Vagina (tissue), 2 donors: ENCODE measurements around the gene MICB. TPM values are rescaled to one million over a fixed set of nuclear protein-coding genes. Genes with fewer than 3 reads are reported as not detected.
A peak's percentile ranks its signal among the peaks of the same experiment; 100 is the strongest.

Experiments used
- DNase-seq, 2 donors: peaks; one replicate each; pipeline ENCODE4 v3.0.0-alpha.2; 2017; ENCODE audit errors: extremely low spot score in 2 of 2
- H3K27ac ChIP-seq: fragments of 200-600 bp; sonication (generic); one replicate; pipeline ENCODE4 v1.5.1; 2019
- H3K27me3 ChIP-seq: fragments of 200-600 bp; sonication (generic); one replicate; pipeline ENCODE4 v1.5.1; 2019
- H3K36me3 ChIP-seq, 2 donors: fragments of 200-600 bp; sonication (generic); one replicate each; pipeline ENCODE4 v1.5.1; 2017 to 2019
- H3K4me1 ChIP-seq: fragments of 200-600 bp; sonication (generic); one replicate; pipeline ENCODE4 v1.5.1; 2019
- H3K4me3 ChIP-seq, 2 donors: fragments of 200-600 bp; sonication (generic); 1 replicate in 1 of 2; 2 replicates in 1 of 2; pipeline ENCODE4 v1.5.1; 2016 to 2019
- H3K9me3 ChIP-seq: fragments of 200-600 bp; sonication (generic); one replicate; pipeline ENCODE4 v1.5.1; 2019
- POLR2A ChIP-seq, 2 donors: fragments of 450-650 bp; IDR thresholded peaks; one replicate each; pipeline ENCODE4 v1.6.1; 2017; ENCODE audit warnings: antibody characterized with exemption in 2 of 2, mild to moderate bottlenecking in 2 of 2, moderate library complexity in 2 of 2
- POLR2AphosphoS5 ChIP-seq, 2 donors: sonication (generic); formaldehyde crosslinking; IDR thresholded peaks; one replicate each; pipeline ENCODE4 v1.9.0; 2017; ENCODE audit warnings: antibody characterized with exemption in 2 of 2, mild to moderate bottlenecking in 2 of 2, low read depth in 1 of 2; ENCODE audit not compliant: insufficient read depth in 1 of 2
- intact Hi-C: fragments of 100-400 bp; cut with DNase I; formaldehyde crosslinking; loops from one replicate; pipeline ENCODE4 v1.15.1; 2023
- small RNA-seq: library from RNA; depleted of rRNA; stranded (forward); fragments of <200 nt; gene quantifications from one replicate; pipeline ENCODE3, GENCODE V24; 2016
- total RNA-seq: library from RNA; depleted of rRNA; stranded (reverse); fragments of >200 nt; gene quantifications from one replicate; pipeline ENCODE4 v1.2.3, GENCODE V29; 2016
- TF ChIP-seq, protein P1 (sequence below), 3 experiments: fragments of 450-650 bp in 2 of 3; fragments of 200-600 bp in 1 of 3; sonication (generic) in 1 of 3; IDR thresholded peaks; one replicate each; pipeline ENCODE4 v1.5.1; 2017 to 2019; ENCODE audit warnings: antibody characterized with exemption in 3 of 3, mild to moderate bottlenecking in 2 of 3, moderate library complexity in 2 of 3

MICB gene
- total RNA-seq, 1 donor from 2014 or later, result 3.2 TPM

DNA sequence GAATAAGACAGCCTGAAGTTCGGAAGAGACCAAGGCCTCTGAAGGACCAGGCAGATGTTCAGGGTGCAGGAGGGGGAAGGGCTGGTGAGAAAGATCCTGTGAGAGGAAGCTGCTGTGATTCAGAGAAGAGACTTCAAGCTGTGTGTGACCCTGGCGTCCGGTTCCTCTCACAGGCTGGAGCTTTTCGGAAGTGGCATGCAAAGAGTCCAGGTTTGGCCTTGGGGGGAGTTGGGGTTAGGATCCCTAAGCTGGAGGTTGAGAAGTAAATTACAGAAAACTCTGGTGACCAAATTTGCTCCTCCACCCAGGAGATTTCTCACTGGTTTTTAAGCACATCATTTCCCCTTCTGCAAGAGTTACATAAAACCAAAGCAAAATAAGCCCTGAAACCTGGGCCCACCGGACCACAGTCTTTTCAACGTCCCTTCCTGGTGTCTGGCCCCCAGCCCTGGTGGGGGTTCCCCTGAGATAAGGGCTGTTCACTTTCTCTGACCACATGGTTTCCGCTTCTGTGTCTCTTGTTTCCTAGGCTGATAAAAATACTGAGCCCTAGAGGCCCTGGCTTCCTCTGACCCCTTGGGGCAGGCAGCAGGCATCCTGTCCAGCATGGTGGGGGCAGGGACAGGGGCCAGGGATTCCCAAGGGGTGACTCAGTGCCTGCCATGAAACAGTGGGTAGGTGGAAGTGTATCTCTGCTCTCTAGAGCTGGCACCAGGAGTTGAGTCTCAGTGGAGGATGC lies 62.2 kb downstream of the MICB start:
- Histone ChIP-seq H3K27me3 (no peaks in the 10 kb centered on the region), H3K4me3 (no peak overlapping the region), H3K4me1 (peaks cover 23% of the 10 kb centered on the region), H3K36me3 (peaks cover 0 to 31% of the 10 kb centered on the region in 2 donors), H3K9me3 (no peaks in the 10 kb centered on the region), H3K27ac (peak overlapping the region; percentile 18)
- intact Hi-C loops, result no loop called here
- no peak for DNase-seq
- TF ChIP-seq, protein P1, sequence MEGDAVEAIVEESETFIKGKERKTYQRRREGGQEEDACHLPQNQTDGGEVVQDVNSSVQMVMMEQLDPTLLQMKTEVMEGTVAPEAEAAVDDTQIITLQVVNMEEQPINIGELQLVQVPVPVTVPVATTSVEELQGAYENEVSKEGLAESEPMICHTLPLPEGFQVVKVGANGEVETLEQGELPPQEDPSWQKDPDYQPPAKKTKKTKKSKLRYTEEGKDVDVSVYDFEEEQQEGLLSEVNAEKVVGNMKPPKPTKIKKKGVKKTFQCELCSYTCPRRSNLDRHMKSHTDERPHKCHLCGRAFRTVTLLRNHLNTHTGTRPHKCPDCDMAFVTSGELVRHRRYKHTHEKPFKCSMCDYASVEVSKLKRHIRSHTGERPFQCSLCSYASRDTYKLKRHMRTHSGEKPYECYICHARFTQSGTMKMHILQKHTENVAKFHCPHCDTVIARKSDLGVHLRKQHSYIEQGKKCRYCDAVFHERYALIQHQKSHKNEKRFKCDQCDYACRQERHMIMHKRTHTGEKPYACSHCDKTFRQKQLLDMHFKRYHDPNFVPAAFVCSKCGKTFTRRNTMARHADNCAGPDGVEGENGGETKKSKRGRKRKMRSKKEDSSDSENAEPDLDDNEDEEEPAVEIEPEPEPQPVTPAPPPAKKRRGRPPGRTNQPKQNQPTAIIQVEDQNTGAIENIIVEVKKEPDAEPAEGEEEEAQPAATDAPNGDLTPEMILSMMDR (IDR thresholded peaks at IDR 0.05), result no peak
- no peak for TF ChIP-seq POLR2A (IDR thresholded peaks at IDR 0.05)
- peak in 1 of 2 donors; percentile 59 for TF ChIP-seq POLR2AphosphoS5 (IDR thresholded peaks at IDR 0.05; ENCODE audit: insufficient read depth in 1 of 2, low read depth in 1 of 2)

DNA sequence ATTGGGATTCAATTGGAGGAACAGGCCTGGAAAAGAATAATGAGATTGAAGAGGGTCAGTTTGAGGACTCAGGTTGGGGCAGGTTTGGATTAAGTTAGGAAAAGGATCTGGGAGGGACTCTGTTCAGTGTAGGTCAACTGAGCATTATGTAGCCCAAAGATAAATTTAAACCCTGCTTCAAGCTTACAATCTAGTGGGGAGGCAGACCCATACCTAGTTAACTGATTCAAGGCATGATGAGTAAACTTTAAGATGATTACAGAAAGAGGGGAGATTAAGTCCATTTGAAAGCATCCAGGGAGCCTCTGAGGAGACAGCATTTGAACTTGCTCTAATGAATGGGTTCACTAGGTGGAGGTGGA lies 62.7 kb downstream of the MICB start:
- Histone ChIP-seq H3K4me1 (peaks cover 23% of the 10 kb centered on the region), H3K27ac (peak overlapping the region; percentile 18)

More for the DNA sequence above, 62.7 kb downstream of the MICB start:
- TF ChIP-seq, protein P1 (IDR thresholded peaks at IDR 0.05), result no peak
- TF ChIP-seq POLR2A (IDR thresholded peaks at IDR 0.05), result no peak
- no peak for TF ChIP-seq POLR2AphosphoS5 (IDR thresholded peaks at IDR 0.05; ENCODE audit: insufficient read depth in 1 of 2, low read depth in 1 of 2)
- no peaks in the 10 kb centered on the region for H3K9me3 ChIP-seq
- no peak for DNase-seq
- no peaks in the 10 kb centered on the region for H3K27me3 ChIP-seq
- H3K4me3 ChIP-seq, result no peak overlapping the region
- peaks cover 0 to 31% of the 10 kb centered on the region in 2 donors for H3K36me3 ChIP-seq
- intact Hi-C loops, result no loop called here

Small RNAs within 50 kb of the gene (small RNA-seq; reads per million reads assigned to genes)
- gene AL663061.1 (not detected), gene RF00019 (not detected), gene SNORD117 (360 reads per million, percentile 98 among the genes with 10 or more reads in this experiment), gene SNORD84 (not detected)

Other genes starting within 250 kb of the MICB start
- 639 TPM for gene HLA-C, start 226.1 kb upstream of the MICB start, total RNA-seq
- 921 TPM for gene HLA-B, start 141.0 kb upstream of the MICB start, total RNA-seq
- 19.9 TPM for gene MICA, start 94.5 kb upstream of the MICB start, total RNA-seq
- not detected for gene MCCD1, start 30.8 kb downstream of the MICB start, total RNA-seq
- 299 TPM for gene DDX39B, start 43.9 kb downstream of the MICB start, total RNA-seq
- gene ATP6V1G2, start 48.5 kb downstream of the MICB start, total RNA-seq, result 5.4 TPM
- 14.2 TPM for gene NFKBIL1, start 49.5 kb downstream of the MICB start, total RNA-seq
- gene LTA, start 74.1 kb downstream of the MICB start, total RNA-seq, result not detected
- not detected for gene TNF, start 77.4 kb downstream of the MICB start, total RNA-seq
- 5.4 TPM for gene LTB, start 84.3 kb downstream of the MICB start, total RNA-seq
- gene LST1, start 88.1 kb downstream of the MICB start, total RNA-seq, result not detected
- gene NCR3, start 94.9 kb downstream of the MICB start, total RNA-seq, result not detected
- gene AIF1, start 117.1 kb downstream of the MICB start, total RNA-seq, result 25.0 TPM
- 74.6 TPM for gene PRRC2A, start 122.6 kb downstream of the MICB start, total RNA-seq
- gene BAG6, start 154.5 kb downstream of the MICB start, total RNA-seq, result 139 TPM
- gene APOM, start 157.7 kb downstream of the MICB start, total RNA-seq, result not detected
- gene C6orf47, start 162.6 kb downstream of the MICB start, total RNA-seq, result 15.2 TPM
- gene GPANK1, start 166.9 kb downstream of the MICB start, total RNA-seq, result 16.9 TPM
- 219 TPM for gene CSNK2B, start 167.9 kb downstream of the MICB start, total RNA-seq
- gene LY6G5B, start 171.8 kb downstream of the MICB start, total RNA-seq, result 7.4 TPM
- 1.7 TPM for gene LY6G5C, start 182.9 kb downstream of the MICB start, total RNA-seq
- 53.0 TPM for gene ABHD16A, start 205.2 kb downstream of the MICB start, total RNA-seq
- gene LY6G6F, start 208.7 kb downstream of the MICB start, total RNA-seq, result not detected
- gene LY6G6D, start 217.2 kb downstream of the MICB start, total RNA-seq, result not detected
- not detected for gene LY6G6C, start 223.6 kb downstream of the MICB start, total RNA-seq
- gene MPIG6B, start 225.2 kb downstream of the MICB start, total RNA-seq, result not detected
- 108 TPM for gene DDAH2, start 231.2 kb downstream of the MICB start, total RNA-seq
- 250 TPM for gene CLIC1, start 238.4 kb downstream of the MICB start, total RNA-seq
- gene MSH5, start 241.9 kb downstream of the MICB start, total RNA-seq, result 11.0 TPM